IMR-90 (cell line): Measurements from ENCODE around the gene AVPR2. TPM values are rescaled to one million over a fixed set of nuclear protein-coding genes. Genes with fewer than 3 reads are reported as not detected.

Source experiments
- ATAC-seq: fragments of 200-7000 bp; cut with Tn5 transposase; 2 replicates; pipeline ENCODE4 v1.9.1; 2020; ENCODE audit warnings: low read depth, mild to moderate bottlenecking, moderate library complexity
- Bru-seq: library from RNA; stranded (reverse); fragments of 400-500 nt; gene quantifications from one replicate; lab custom pipeline; 2021; lab: Mats Ljungman, UMichigan
- BruChase-seq, 2 experiments: library from RNA; stranded (reverse); fragments of 400-500 nt; gene quantifications; one replicate each; lab custom pipeline; 2021; lab: Mats Ljungman, UMichigan
- BruUV-seq: library from RNA; stranded (reverse); fragments of 400-500 nt; replicated peaks from 2 replicates; lab custom pipeline; 2021; lab: Mats Ljungman, UMichigan
- CTCF ChIA-PET: fragments of 300-600 bp; formaldehyde crosslinking; extraction: SDS; loops from one replicate; lab custom pipeline; 2021; ENCODE audit warnings: antibody characterized with exemption; lab: Yijun Ruan, JAX
- POLR2A ChIA-PET: fragments of 300-600 bp; sonication (Branson Sonifier 250); formaldehyde crosslinking; loops from one replicate; lab custom pipeline; 2022; ENCODE audit warnings: antibody characterized with exemption; ENCODE audit not compliant: unreplicated experiment; lab: Charles Lee
- DNase-seq: peaks from one replicate; pipeline ENCODE4 v3.0.0; 2013
- H2AFZ ChIP-seq: replicated peaks from 2 replicates; pipeline ENCODE3; 2013; ENCODE audit warnings: low read length, mild to moderate bottlenecking; ENCODE audit not compliant: poor library complexity
- H2AK5ac ChIP-seq: 2 replicates; pipeline ENCODE4 v1.6.1; 2013; ENCODE audit warnings: low read depth, low read length, inconsistent platforms
- H2AK9ac ChIP-seq: replicated peaks from 2 replicates; pipeline ENCODE3; 2013; ENCODE audit warnings: mild to moderate bottlenecking, low read depth, low read length, moderate library complexity; ENCODE audit not compliant: poor library complexity
- H2BK120ac ChIP-seq: 2 replicates; pipeline ENCODE4 v1.6.1; 2013; ENCODE audit warnings: low read depth, low read length, inconsistent platforms
- H2BK15ac ChIP-seq: 3 replicates; pipeline ENCODE4 v1.6.1; 2013; ENCODE audit warnings: low read depth, low read length, inconsistent platforms
- H2BK20ac ChIP-seq: 2 replicates; pipeline ENCODE4 v1.6.1; 2013; ENCODE audit warnings: low read depth, mild to moderate bottlenecking, inconsistent platforms, low read length, moderate library complexity
- H2BK5ac ChIP-seq: 2 replicates; pipeline ENCODE4 v1.6.1; 2013; ENCODE audit warnings: mild to moderate bottlenecking, low read depth, low read length, inconsistent platforms; ENCODE audit not compliant: poor library complexity, severe bottlenecking
- H3K14ac ChIP-seq: replicated peaks from 2 replicates; pipeline ENCODE4 v1.6.1; 2013; ENCODE audit warnings: low read depth, low read length, inconsistent platforms
- H3K18ac ChIP-seq: 2 replicates; pipeline ENCODE4 v1.6.1; 2013; ENCODE audit warnings: low read depth, low read length, control low read depth
- H3K23ac ChIP-seq: 2 replicates; pipeline ENCODE4 v1.6.1; 2013; ENCODE audit warnings: low read depth, low read length, inconsistent platforms
- H3K27ac ChIP-seq: 2 replicates; pipeline ENCODE4 v1.5.1; 2013; ENCODE audit warnings: mild to moderate bottlenecking, control low read depth, low read length; ENCODE audit not compliant: insufficient read depth
- H3K27me3 ChIP-seq: 2 replicates; pipeline ENCODE4 v1.6.1; 2013; ENCODE audit warnings: low read length; ENCODE audit not compliant: control insufficient read depth, insufficient read depth
- H3K36me3 ChIP-seq: 2 replicates; pipeline ENCODE4 v1.6.1; 2013; ENCODE audit warnings: low read length, mixed read lengths; ENCODE audit not compliant: control insufficient read depth, insufficient read depth
- H3K4ac ChIP-seq: 2 replicates; pipeline ENCODE4 v1.6.1; 2013; ENCODE audit warnings: low read depth, low read length, inconsistent platforms
- H3K4me1 ChIP-seq: 2 replicates; pipeline ENCODE4 v1.6.1; 2013; ENCODE audit warnings: low read length, mixed read lengths; ENCODE audit not compliant: control insufficient read depth, insufficient read depth
- H3K4me2 ChIP-seq: 2 replicates; pipeline ENCODE4 v1.6.1; 2013; ENCODE audit warnings: low read depth, mild to moderate bottlenecking, control low read depth, low read length, moderate library complexity
- H3K4me3 ChIP-seq: 2 replicates; pipeline ENCODE4 v1.5.1; 2013; ENCODE audit warnings: low read depth, mild to moderate bottlenecking, control low read depth, low read length, moderate library complexity; ENCODE audit not compliant: insufficient read depth
- H3K56ac ChIP-seq: 2 replicates; pipeline ENCODE4 v1.6.1; 2013; ENCODE audit warnings: low read length, inconsistent platforms; ENCODE audit not compliant: insufficient read depth; ENCODE audit errors: extremely low read depth
- H3K79me1 ChIP-seq, 2 experiments: 2 replicates each; pipeline ENCODE4 v1.6.1; 2013; ENCODE audit warnings: low read length in 2 of 2, inconsistent platforms in 1 of 2, low read depth in 1 of 2
- H3K9ac ChIP-seq: 2 replicates; pipeline ENCODE4 v1.6.1; 2013; ENCODE audit warnings: low read depth, low read length, control low read depth
- H3K9me1 ChIP-seq: 2 replicates; pipeline ENCODE4 v1.6.1; 2013; ENCODE audit warnings: low read length, inconsistent platforms; ENCODE audit not compliant: insufficient read depth
- H3K9me3 ChIP-seq: 2 replicates; pipeline ENCODE4 v1.6.1; 2013; ENCODE audit warnings: low read length; ENCODE audit not compliant: control insufficient read depth, insufficient read depth
- H4K20me1 ChIP-seq: 2 replicates; pipeline ENCODE4 v1.6.1; 2013; ENCODE audit warnings: low read length, inconsistent platforms; ENCODE audit not compliant: insufficient read depth
- H4K5ac ChIP-seq: 2 replicates; pipeline ENCODE4 v1.6.1; 2013; ENCODE audit warnings: mild to moderate bottlenecking, low read depth, low read length, control low read depth
- H4K8ac ChIP-seq, 2 experiments: 2 replicates each; pipeline ENCODE4 v1.6.1; 2013; ENCODE audit warnings: low read depth in 2 of 2, low read length in 2 of 2, control low read depth in 1 of 2, inconsistent platforms in 1 of 2
- H4K91ac ChIP-seq: 2 replicates; pipeline ENCODE4 v1.6.1; 2013; ENCODE audit warnings: low read depth, low read length, inconsistent platforms; ENCODE audit not compliant: insufficient read depth
- BHLHE40 ChIP-seq: fragments of 150-350 bp; IDR thresholded peaks from 2 replicates; pipeline ENCODE4 v1.6.1; 2016; ENCODE audit warnings: mild to moderate bottlenecking, low read depth, low read length
- RAD21 ChIP-seq: IDR thresholded peaks from 2 replicates; pipeline ENCODE4 v1.6.1; 2012; ENCODE audit warnings: low read length, improper control_type of control experiment
- RCOR1 ChIP-seq: IDR thresholded peaks from 2 replicates; pipeline ENCODE4 v1.6.1; 2012; ENCODE audit warnings: mild to moderate bottlenecking, low read length, improper control_type of control experiment; ENCODE audit not compliant: insufficient replicate concordance
- RFX5 ChIP-seq: IDR thresholded peaks from 2 replicates; pipeline ENCODE4 v1.8.0; 2012; ENCODE audit warnings: low read depth, mild to moderate bottlenecking, low read length, moderate library complexity
- SMC3 ChIP-seq: fragments of 150-350 bp; IDR thresholded peaks from 2 replicates; pipeline ENCODE4 v1.6.1; 2016; ENCODE audit warnings: low read depth, mild to moderate bottlenecking, antibody characterized with exemption, low read length, moderate library complexity
- USF2 ChIP-seq: fragments of 150-350 bp; IDR thresholded peaks from 2 replicates; pipeline ENCODE4 v1.6.1; 2017; ENCODE audit warnings: mild to moderate bottlenecking, antibody characterized with exemption, low read length, low read depth
- WGBS, 2 experiments: methylation state at CpG; one replicate each; pipeline versions ENCODE4 v1.1.5 to v1.1.7; 2013; ENCODE audit warnings: missing lambda C conversion rate in 2 of 2; ENCODE audit not compliant: insufficient read length in 1 of 2; ENCODE audit errors: extremely low coverage in 2 of 2; 5-methylcytosine and 5-hydroxymethylcytosine counted together
- dilution Hi-C: fragments of 300-500 bp; cut with HindIII; formaldehyde crosslinking; loops from one replicate; pipeline ENCODE4 v1.14.3; 2018; ENCODE audit warnings: low sequenced_read_pairs; ENCODE audit not compliant: unreplicated experiment
- in situ Hi-C: fragments of 300-500 bp; cut with MboI; formaldehyde crosslinking; loops from 3 replicates; pipeline ENCODE4 v1.14.3; 2019; ENCODE audit warnings: low sequenced_read_pairs, inconsistent platforms, mixed read lengths
- intact Hi-C: fragments of 100-400 bp; cut with micrococcal nuclease; formaldehyde crosslinking; loops from 2 replicates; pipeline ENCODE4 v1.10.0; 2022
- long read RNA-seq: library from polyadenylated mRNA; unstranded; transcript quantifications from one replicate; pipeline ENCODE4 v2.0.0, GENCODE V29; 2021; ENCODE audit not compliant: unreplicated experiment
- polyA plus RNA-seq, 3 experiments: library from polyadenylated mRNA; depleted of rRNA; stranded (reverse); fragments of >200 nt; gene quantifications; 2 replicates each; pipeline ENCODE4 v1.2.3, GENCODE V29; 2012; ENCODE audit warnings: low replicate concordance in 1 of 3
- total RNA-seq: library from RNA; depleted of rRNA; stranded (reverse); fragments of >200 nt; gene quantifications from 2 replicates; pipeline ENCODE4 v1.2.3, GENCODE V29; 2012; rRNA removed

AVPR2 gene
- not detected in 2 replicates for total RNA-seq
- polyA plus RNA-seq (2012; rRNA removed) = not detected in 2 replicates
- not detected in 2 replicates for polyA plus RNA-seq (2012; cell fraction: cytosol; rRNA removed)
- not detected in 2 replicates for polyA plus RNA-seq (2012; cell fraction: nucleus; rRNA removed; ENCODE audit: low replicate concordance)
- not detected for Bru-seq, nascent RNA
- BruChase-seq, experiment 1, labeled RNA remaining after a 6-hour chase = not detected
- BruChase-seq, experiment 2, labeled RNA remaining after a 2-hour chase = not detected
- long read RNA-seq = 0 reads

DNA sequence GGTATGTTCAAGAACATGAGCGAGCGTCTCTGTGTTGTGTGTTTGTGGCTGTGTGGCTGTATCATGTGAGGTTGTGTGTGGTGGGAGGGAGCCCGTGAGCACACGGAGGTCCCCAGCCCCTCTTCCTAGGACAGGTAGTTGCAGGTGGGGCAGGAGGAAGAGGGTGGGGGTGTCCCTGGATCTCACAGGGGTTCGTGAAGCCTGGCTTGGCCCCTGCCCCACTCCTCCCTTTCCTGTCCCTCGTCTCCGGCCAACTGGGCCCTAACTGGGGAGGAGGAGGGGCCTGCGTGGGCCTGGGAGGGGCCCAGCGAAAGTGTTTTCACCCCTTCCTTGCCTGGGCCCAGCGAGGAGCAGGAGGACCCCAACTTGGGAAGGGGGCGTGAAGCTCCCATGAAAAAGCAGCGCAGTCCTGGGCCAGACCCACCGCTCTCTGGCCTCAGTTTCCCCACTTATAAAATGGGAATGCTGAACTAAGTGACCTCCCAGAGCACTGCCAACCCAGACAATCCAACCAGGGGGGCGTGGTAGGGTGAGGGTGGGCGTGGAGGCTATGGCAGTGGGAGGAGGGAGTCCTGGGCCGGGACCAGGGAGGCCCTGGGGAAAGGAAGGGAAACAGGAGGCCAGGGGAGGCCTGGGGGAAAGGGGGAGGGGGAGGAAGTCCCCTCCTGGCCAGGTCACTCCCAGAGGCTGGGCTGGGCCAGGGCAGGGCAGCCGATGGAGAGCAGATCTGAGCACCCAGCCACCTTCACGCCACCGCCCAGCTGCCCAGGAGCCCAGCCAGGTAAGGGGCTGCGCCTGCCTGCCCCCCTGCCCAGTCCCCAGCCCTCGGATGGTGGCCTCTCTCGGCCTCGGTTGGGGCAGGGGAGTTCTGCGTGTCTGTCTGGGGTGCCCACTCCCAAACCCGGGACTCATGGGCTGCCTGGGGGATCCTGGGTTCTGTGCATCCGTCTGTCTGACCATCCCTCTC lies at the start of gene AVPR2:
Gene AVPR2, plus strand, starts transcription at position 683 of the 967 bp plus-strand sequence. CDS start 473 bp downstream, outside the sequence.
- Histone ChIP-seq H3K9me3 (no peaks in the 10 kb centered on the region; the same call in 1 of the 2 replicates), H4K5ac (no peak within 1 kb of the TSS), H4K20me1 (no peaks in the 10 kb centered on the region; the same call in 1 of the 2 replicates), H2BK120ac (no peak within 1 kb of the TSS), H2BK20ac (no peak within 1 kb of the TSS), H3K4me2 (no peak within 1 kb of the TSS), H3K9ac (no peak within 1 kb of the TSS), H2AK9ac (no peak within 1 kb of the TSS), H3K23ac (no peak within 1 kb of the TSS), H4K91ac (no peak within 1 kb of the TSS), H3K4me1 (peaks cover 9% of the 10 kb centered on the region; the same call in 1 of the 2 replicates), H4K8ac (no peak within 1 kb of the TSS), H3K27ac (no peak within 1 kb of the TSS), H3K36me3 (no peaks in the 10 kb centered on the region), H2AFZ (no peak within 1 kb of the TSS), H2BK5ac (no peak within 1 kb of the TSS), H3K14ac (no peak within 1 kb of the TSS), H2BK15ac (no peak within 1 kb of the TSS), H3K9me1 (peaks cover 4% of the 10 kb centered on the region), H3K56ac (no peak within 1 kb of the TSS), H3K4ac (no peak within 1 kb of the TSS), H3K79me1 (no peaks in the 10 kb centered on the region), H2AK5ac (no peak within 1 kb of the TSS), H3K27me3 (peaks cover 3% of the 10 kb centered on the region; the same call in 1 of the 2 replicates), H3K4me3 (no peak within 1 kb of the TSS), H3K18ac (no peak within 1 kb of the TSS)
- no TSS peak for BruUV-seq
- in situ Hi-C loops = loop anchor here (25.0 kb wide), 1 partner anchor 942 kb away; no protein-coding TSS in a partner anchor
- dilution Hi-C loops = no loop called here
- WGBS, 2 experiments = 67% methylated on average over 5 of the region's 26 CpGs; no CpG with 5 or more reads in 1 of the 2 experiments
- ChIA-PET CTCF (no interaction called here), POLR2A (no interaction called here)
- TF ChIP-seq USF2 = no peak
- TF ChIP-seq RCOR1 = no peak
- no peak for TF ChIP-seq RAD21
- no peak for TF ChIP-seq RFX5
- TF ChIP-seq BHLHE40 = no peak
- TF ChIP-seq SMC3 = no peak
- no peak for DNase-seq
- no peak for ATAC-seq
- intact Hi-C loops = no loop called here
